ENCODE measurements around the gene CCDC54.

DNA sequence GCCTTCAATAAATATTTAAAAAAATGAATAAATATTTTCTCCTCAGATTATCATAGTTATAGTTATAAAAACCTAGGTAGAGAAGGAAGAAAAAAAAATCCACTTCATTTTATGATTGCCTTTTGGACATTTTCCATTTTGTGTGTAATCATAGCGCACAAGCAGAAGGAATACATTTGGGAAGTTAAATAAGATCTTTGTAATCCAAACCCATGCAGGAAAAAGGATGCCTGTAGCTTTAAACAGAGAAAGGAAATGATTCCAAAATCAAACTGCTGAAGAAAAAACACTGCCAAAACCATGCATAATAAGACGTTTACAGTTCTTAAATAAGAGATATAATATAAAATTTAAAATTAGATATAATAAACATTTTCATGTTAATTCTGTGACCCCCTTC is 7.4 kb upstream of the CCDC54 start:
- TF ChIP-seq POLR2AphosphoS5 (IDR thresholded peaks at IDR 0.05) (no peak), POLR2A (IDR thresholded peaks at IDR 0.05) (no peak), EP300 (IDR thresholded peaks at IDR 0.05; ENCODE audit: low read depth) (no peak)
- TF ChIP-seq, protein P1, sequence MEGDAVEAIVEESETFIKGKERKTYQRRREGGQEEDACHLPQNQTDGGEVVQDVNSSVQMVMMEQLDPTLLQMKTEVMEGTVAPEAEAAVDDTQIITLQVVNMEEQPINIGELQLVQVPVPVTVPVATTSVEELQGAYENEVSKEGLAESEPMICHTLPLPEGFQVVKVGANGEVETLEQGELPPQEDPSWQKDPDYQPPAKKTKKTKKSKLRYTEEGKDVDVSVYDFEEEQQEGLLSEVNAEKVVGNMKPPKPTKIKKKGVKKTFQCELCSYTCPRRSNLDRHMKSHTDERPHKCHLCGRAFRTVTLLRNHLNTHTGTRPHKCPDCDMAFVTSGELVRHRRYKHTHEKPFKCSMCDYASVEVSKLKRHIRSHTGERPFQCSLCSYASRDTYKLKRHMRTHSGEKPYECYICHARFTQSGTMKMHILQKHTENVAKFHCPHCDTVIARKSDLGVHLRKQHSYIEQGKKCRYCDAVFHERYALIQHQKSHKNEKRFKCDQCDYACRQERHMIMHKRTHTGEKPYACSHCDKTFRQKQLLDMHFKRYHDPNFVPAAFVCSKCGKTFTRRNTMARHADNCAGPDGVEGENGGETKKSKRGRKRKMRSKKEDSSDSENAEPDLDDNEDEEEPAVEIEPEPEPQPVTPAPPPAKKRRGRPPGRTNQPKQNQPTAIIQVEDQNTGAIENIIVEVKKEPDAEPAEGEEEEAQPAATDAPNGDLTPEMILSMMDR (IDR thresholded peaks at IDR 0.05): no peak

All from transverse colon (tissue), 4 donors.